Jurkat, Clone E6-1 (cell line): Measurements from ENCODE around the gene COL5A1.

ENCODE experiments used
- DNase-seq: peaks from one replicate; pipeline ENCODE4 v3.0.0-alpha.2; 2011; ENCODE audit warnings: low read depth, low spot score
- H3K4me3 ChIP-seq: 2 replicates; pipeline ENCODE4 v1.5.1; 2011; ENCODE audit warnings: mild to moderate bottlenecking, low read length, control low read depth, moderate library complexity

COL5A1 gene

GRCh38 chr9:134605966-134606357 lies 35.6 kb upstream of the COL5A1 start:
- no peak overlapping the region for H3K4me3 ChIP-seq
- DNase-seq, result no peak

- peak; percentile 45 for DNase-seq
- H3K4me3 ChIP-seq, result no peak overlapping the region
These were observed 34.5 kb upstream of the COL5A1 start for GRCh38 chr9:134606951-134607731.

GRCh38 chr9:134607971-134608370 lies 33.6 kb upstream of the COL5A1 start:
- no peak for DNase-seq
- no peak overlapping the region for H3K4me3 ChIP-seq

GRCh38 chr9:134611046-134611445 lies 30.6 kb upstream of the COL5A1 start:
- no peak for DNase-seq
- no peak overlapping the region for H3K4me3 ChIP-seq

GRCh38 chr9:134612309-134612708 lies 29.3 kb upstream of the COL5A1 start:
- no peak overlapping the region for H3K4me3 ChIP-seq
- DNase-seq, result no peak

- no peak overlapping the region for H3K4me3 ChIP-seq
- no peak for DNase-seq
These were observed 28.9 kb upstream of the COL5A1 start for GRCh38 chr9:134612715-134613114.

GRCh38 chr9:134614256-134614655 lies 27.3 kb upstream of the COL5A1 start:
- no peak overlapping the region for H3K4me3 ChIP-seq

GRCh38 chr9:134616341-134616740 lies 25.3 kb upstream of the COL5A1 start:
- DNase-seq, result no peak
- no peak overlapping the region for H3K4me3 ChIP-seq

More at GRCh38 chr9:134614256-134614655, 27.3 kb upstream of the COL5A1 start:
- no peak for DNase-seq

- H3K4me3 ChIP-seq, result no peak overlapping the region
These were observed 24.4 kb upstream of the COL5A1 start for GRCh38 chr9:134617246-134617645.

GRCh38 chr9:134617836-134618162 lies 23.8 kb upstream of the COL5A1 start:
- H3K4me3 ChIP-seq, result no peak overlapping the region
- DNase-seq, result no peak

More at GRCh38 chr9:134617246-134617645, 24.4 kb upstream of the COL5A1 start:
- no peak for DNase-seq

- DNase-seq, result no peak
- H3K4me3 ChIP-seq, result no peak overlapping the region
These were observed 23.3 kb upstream of the COL5A1 start for GRCh38 chr9:134618163-134618832.

- no peak overlapping the region for H3K4me3 ChIP-seq
- DNase-seq, result no peak
These were observed 22.7 kb upstream of the COL5A1 start for GRCh38 chr9:134618833-134619447.

- DNase-seq, result no peak
- no peak overlapping the region for H3K4me3 ChIP-seq
These were observed 22.1 kb upstream of the COL5A1 start for GRCh38 chr9:134619448-134619982.

GRCh38 chr9:134619983-134620661 lies 21.5 kb upstream of the COL5A1 start:
- no peak for DNase-seq
- no peak overlapping the region for H3K4me3 ChIP-seq

GRCh38 chr9:134620751-134621557 lies 20.6 kb upstream of the COL5A1 start:
- H3K4me3 ChIP-seq, result no peak overlapping the region
- no peak for DNase-seq

GRCh38 chr9:134621558-134622110 lies 20.0 kb upstream of the COL5A1 start:
- H3K4me3 ChIP-seq, result no peak overlapping the region
- DNase-seq, result no peak

- no peak for DNase-seq
These were observed 18.7 kb upstream of the COL5A1 start for GRCh38 chr9:134622896-134623257.

GRCh38 chr9:134623258-134624066 lies 18.1 kb upstream of the COL5A1 start:
- H3K4me3 ChIP-seq, result no peak overlapping the region
- no peak for DNase-seq

More at GRCh38 chr9:134622896-134623257, 18.7 kb upstream of the COL5A1 start:
- no peak overlapping the region for H3K4me3 ChIP-seq
